ENCODE data around the gene MAPKAPK3. TPM values are rescaled to one million over a fixed set of nuclear protein-coding genes. Genes with fewer than 3 reads are reported as not detected.

The MAPKAPK3 gene
- total RNA-seq, 1 donor from 2014 or later = 207 TPM

GRCh38 chr3:50607271-50608091, 9.5 kb upstream of the MAPKAPK3 start:
- no peaks in the 10 kb centered on the region for H3K9me3 Mint-ChIP-seq

GRCh38 chr3:50608278-50608677, 8.7 kb upstream of the MAPKAPK3 start:
- intact Hi-C loops (cut with micrococcal nuclease) = loop anchor here (10.0 kb wide), 1 partner anchor 1647 kb away; no protein-coding TSS in a partner anchor
- Mint-ChIP-seq H3K9me3 (no peaks in the 10 kb centered on the region), H3K27ac (peak overlapping the region; percentile 98), H3K27me3 (no peaks in the 10 kb centered on the region), H3K36me3 (ENCODE audit: low read depth) (peaks cover 93% of the 10 kb centered on the region), H3K4me3 (peak overlapping the region; percentile 93), H3K4me1 (peaks cover 34% of the 10 kb centered on the region)
- DNase-seq = peak; percentile 69

More at GRCh38 chr3:50607271-50608091, 9.5 kb upstream of the MAPKAPK3 start:
- peaks cover 97% of the 10 kb centered on the region for H3K36me3 Mint-ChIP-seq (ENCODE audit: low read depth)
- peak overlapping the region; percentile 93 for H3K4me3 Mint-ChIP-seq
- intact Hi-C loops (cut with micrococcal nuclease) = loop anchor here (10.0 kb wide), 1 partner anchor 1647 kb away; no protein-coding TSS in a partner anchor
- DNase-seq = peak; percentile 79
- H3K4me1 Mint-ChIP-seq = peaks cover 40% of the 10 kb centered on the region
- peak overlapping the region; percentile 98 for H3K27ac Mint-ChIP-seq
- no peaks in the 10 kb centered on the region for H3K27me3 Mint-ChIP-seq

GRCh38 chr3:50609071-50609762, 7.7 kb upstream of the MAPKAPK3 start:
- intact Hi-C loops (cut with micrococcal nuclease) = loop anchor here (10.0 kb wide), 1 partner anchor 1646 kb away; no protein-coding TSS in a partner anchor

GRCh38 chr3:50609763-50610085, 7.2 kb upstream of the MAPKAPK3 start:
- intact Hi-C loops (cut with micrococcal nuclease) = loop anchor here (5.0 to 10.0 kb wide), 5 partner anchors 272 to 1645 kb away; partner anchors contain the start of genes DUSP7, GNAI2, HYAL3 and NAA80
- Mint-ChIP-seq H3K4me1 (peaks cover 33% of the 10 kb centered on the region), H3K27ac (peak overlapping the region; percentile 98), H3K9me3 (no peaks in the 10 kb centered on the region), H3K36me3 (ENCODE audit: low read depth) (peaks cover 89% of the 10 kb centered on the region), H3K4me3 (peak overlapping the region; percentile 93), H3K27me3 (no peaks in the 10 kb centered on the region)
- DNase-seq = peak; percentile 77

More at GRCh38 chr3:50609071-50609762, 7.7 kb upstream of the MAPKAPK3 start:
- peaks cover 91% of the 10 kb centered on the region for H3K36me3 Mint-ChIP-seq (ENCODE audit: low read depth)
- DNase-seq = peak; percentile 69
- no peaks in the 10 kb centered on the region for H3K9me3 Mint-ChIP-seq
- H3K4me3 Mint-ChIP-seq = peak overlapping the region; percentile 93
- peaks cover 32% of the 10 kb centered on the region for H3K4me1 Mint-ChIP-seq
- H3K27ac Mint-ChIP-seq = peak overlapping the region; percentile 98
- H3K27me3 Mint-ChIP-seq = no peaks in the 10 kb centered on the region

GRCh38 chr3:50610181-50610971, 6.6 kb upstream of the MAPKAPK3 start:
- Mint-ChIP-seq H3K27ac (peak overlapping the region; percentile 98), H3K4me1 (peaks cover 32% of the 10 kb centered on the region), H3K36me3 (ENCODE audit: low read depth) (peaks cover 83% of the 10 kb centered on the region), H3K27me3 (no peaks in the 10 kb centered on the region), H3K4me3 (peak overlapping the region; percentile 93), H3K9me3 (no peaks in the 10 kb centered on the region)
- DNase-seq = peak; percentile 81
- intact Hi-C loops (cut with micrococcal nuclease) = loop anchor here (5.0 to 10.0 kb wide), 4 partner anchors 273 to 1444 kb away; partner anchors contain the start of genes DUSP7, GNAI2, HYAL3 and NAA80

GRCh38 chr3:50610992-50611463, 5.9 kb upstream of the MAPKAPK3 start:
- H3K36me3 Mint-ChIP-seq (ENCODE audit: low read depth) = peaks cover 77% of the 10 kb centered on the region
- H3K4me1 Mint-ChIP-seq = peaks cover 32% of the 10 kb centered on the region
- H3K4me3 Mint-ChIP-seq = peak overlapping the region; percentile 93
- DNase-seq = no peak
- no peaks in the 10 kb centered on the region for H3K9me3 Mint-ChIP-seq
- intact Hi-C loops (cut with micrococcal nuclease) = loop anchor here (1.0 to 10.0 kb wide), 6 partner anchors 10 to 1444 kb away; partner anchors contain the start of genes DUSP7, GNAI2, HYAL3 and NAA80
- no peaks in the 10 kb centered on the region for H3K27me3 Mint-ChIP-seq
- H3K27ac Mint-ChIP-seq = peak overlapping the region; percentile 98

- peak within 1 kb of the TSS; percentile 93 for H3K4me3 Mint-ChIP-seq
- peaks cover 76% of the 10 kb centered on the region for H3K36me3 Mint-ChIP-seq (ENCODE audit: low read depth)
- intact Hi-C loops (cut with micrococcal nuclease) = loop anchor here (1.0 to 10.0 kb wide), 6 partner anchors 10 to 1443 kb away; partner anchors contain the start of genes DUSP7, GNAI2, HYAL3 and NAA80
- H3K9me3 Mint-ChIP-seq = no peaks in the 10 kb centered on the region
- peaks cover 37% of the 10 kb centered on the region for H3K4me1 Mint-ChIP-seq
- peak within 1 kb of the TSS; percentile 98 for H3K27ac Mint-ChIP-seq
- H3K27me3 Mint-ChIP-seq = no peaks in the 10 kb centered on the region
- DNase-seq = peak; percentile 100
These were observed 5.3 kb upstream of the MAPKAPK3 start, which contains the start of gene CISH for GRCh38 chr3:50611464-50612233. Gene CISH (minus strand): TSS chr3:50611774. CDS start chr3:50611650, 124 bp downstream.

GRCh38 chr3:50612234-50612882, 4.6 kb upstream of the MAPKAPK3 start:
- DNase-seq = no peak
- Mint-ChIP-seq H3K9me3 (no peaks in the 10 kb centered on the region), H3K4me3 (peak overlapping the region; percentile 93), H3K27me3 (no peaks in the 10 kb centered on the region), H3K4me1 (peaks cover 38% of the 10 kb centered on the region), H3K27ac (peak overlapping the region; percentile 96), H3K36me3 (ENCODE audit: low read depth) (peaks cover 69% of the 10 kb centered on the region)
- intact Hi-C loops (cut with micrococcal nuclease) = loop anchor here (5.0 to 10.0 kb wide), 4 partner anchors 275 to 1442 kb away; partner anchors contain the start of genes DUSP7, GNAI2, HYAL3 and NAA80

GRCh38 chr3:50612970-50613846, 3.7 kb upstream of the MAPKAPK3 start:
- Mint-ChIP-seq H3K27ac (peak overlapping the region; percentile 96), H3K4me3 (peak overlapping the region; percentile 93), H3K9me3 (no peaks in the 10 kb centered on the region), H3K4me1 (peaks cover 36% of the 10 kb centered on the region), H3K36me3 (ENCODE audit: low read depth) (peaks cover 65% of the 10 kb centered on the region), H3K27me3 (no peaks in the 10 kb centered on the region)
- intact Hi-C loops (cut with micrococcal nuclease) = loop anchor here (5.0 to 10.0 kb wide), 4 partner anchors 276 to 1442 kb away; partner anchors contain the start of genes DUSP7, GNAI2, HYAL3 and NAA80
- DNase-seq = peak; percentile 71

- peak overlapping the region; percentile 91 for H3K4me3 Mint-ChIP-seq
- intact Hi-C loops (cut with micrococcal nuclease) = loop anchor here (2.0 to 10.0 kb wide), 3 partner anchors 72 to 1440 kb away; partner anchors contain the start of gene DUSP7
- DNase-seq = no peak
- no peaks in the 10 kb centered on the region for H3K9me3 Mint-ChIP-seq
- no peak overlapping the region for H3K27ac Mint-ChIP-seq
- H3K4me1 Mint-ChIP-seq = peaks cover 51% of the 10 kb centered on the region
- H3K27me3 Mint-ChIP-seq = no peaks in the 10 kb centered on the region
- peaks cover 59% of the 10 kb centered on the region for H3K36me3 Mint-ChIP-seq (ENCODE audit: low read depth)
These were observed 1.8 kb upstream of the MAPKAPK3 start for GRCh38 chr3:50615190-50615589.
